ENCODE measurements around the gene SBF1. TPM values are rescaled to one million over a fixed set of nuclear protein-coding genes. Genes with fewer than 3 reads are reported as not detected.

SBF1 gene
- total and polyA plus RNA-seq, 4 donors = 8.3 to 37.6 (median 16.4) TPM

- peaks cover 11 to 27% (median 24%) of the 10 kb centered on the region in 4 donors for H3K4me1 ChIP-seq (ENCODE audit: control insufficient read depth in 4 of 4, insufficient read depth in 4 of 4, low read length in 3 of 4)
- no peaks in the 10 kb centered on the region for H3K27me3 ChIP-seq (ENCODE audit: control insufficient read depth in 4 of 4, insufficient read depth in 4 of 4, low read length in 3 of 4)
- H3K9me3 ChIP-seq (ENCODE audit: control insufficient read depth in 4 of 4, low read length in 3 of 4) = no peaks in the 10 kb centered on the region
- H3K4me3 ChIP-seq (ENCODE audit: low read depth in 1 of 3, low read length in 3 of 3) = peak within 1 kb of the TSS; percentile 87 to 97 (median 89)
- WGBS = under 1% methylated on average over 62 of the region's 62 CpGs
- peak within 1 kb of the TSS; percentile 86 to 99 for H3K9ac ChIP-seq (ENCODE audit: low read depth in 1 of 2, low read length in 2 of 2)
- TF ChIP-seq MAX (IDR thresholded peaks at IDR 0.05) (no peak), RAD21 (IDR thresholded peaks at IDR 0.05) (no peak), FOXA2 (IDR thresholded peaks at IDR 0.05) (no peak), FOXA1 (IDR thresholded peaks at IDR 0.05) (no peak), RXRA (IDR thresholded peaks at IDR 0.05) (no peak), JUND (IDR thresholded peaks at IDR 0.05) (no peak), YY1 (IDR thresholded peaks at IDR 0.05) (no peak)
- peaks cover 0 to 19% (median 7%) of the 10 kb centered on the region in 4 donors for H3K36me3 ChIP-seq (ENCODE audit: control insufficient read depth in 4 of 4, insufficient read depth in 3 of 4, low read depth in 1 of 4, low read length in 3 of 4)
- H3K27ac ChIP-seq (ENCODE audit: low read depth in 1 of 2, low read length in 2 of 2) = peak within 1 kb of the TSS; percentile 86 to 90
- DNase-seq (ENCODE audit: low spot score) = peak; percentile 100
Measured at GRCh38 chr22:50507421-50507990, 32.7 kb upstream of the SBF1 start, which contains the start of gene LMF2. TSS of gene LMF2 (minus strand) at chr22:50507702. CDS start at chr22:50507675, 27 bp downstream.

GRCh38 chr22:50506611-50507420 is 32.0 kb upstream of the SBF1 start:
- Histone ChIP-seq H3K9ac (ENCODE audit: low read depth in 1 of 2, low read length in 2 of 2) (peak overlapping the region; percentile 45 to 99), H3K4me1 (ENCODE audit: control insufficient read depth in 4 of 4, insufficient read depth in 4 of 4, low read length in 3 of 4) (peaks cover 11 to 27% (median 24%) of the 10 kb centered on the region in 4 donors), H3K27me3 (ENCODE audit: control insufficient read depth in 4 of 4, insufficient read depth in 4 of 4, low read length in 3 of 4) (no peaks in the 10 kb centered on the region), H3K27ac (ENCODE audit: low read depth in 1 of 2, low read length in 2 of 2) (peak overlapping the region; percentile 42 to 67), H3K36me3 (ENCODE audit: control insufficient read depth in 4 of 4, insufficient read depth in 3 of 4, low read depth in 1 of 4, low read length in 3 of 4) (peaks cover 0 to 21% (median 7%) of the 10 kb centered on the region in 4 donors), H3K9me3 (ENCODE audit: control insufficient read depth in 4 of 4, low read length in 3 of 4) (no peaks in the 10 kb centered on the region), H3K4me3 (ENCODE audit: low read depth in 1 of 3, low read length in 3 of 3) (peak overlapping the region; percentile 86 to 89 (median 87))
- no peak for DNase-seq (ENCODE audit: low spot score)
- TF ChIP-seq FOXA1 (IDR thresholded peaks at IDR 0.05) = no peak
- no peak for TF ChIP-seq YY1 (IDR thresholded peaks at IDR 0.05)
- no peak for TF ChIP-seq TAF1 (conservative IDR thresholded peaks at IDR 0.05)
- no peak for TF ChIP-seq HNF4G (IDR thresholded peaks at IDR 0.05)
- no peak for TF ChIP-seq SP1 (IDR thresholded peaks at IDR 0.05)
- TF ChIP-seq REST (IDR thresholded peaks at IDR 0.05) = no peak
- no peak for TF ChIP-seq ZBTB33 (IDR thresholded peaks at IDR 0.05)
- no peak for TF ChIP-seq RXRA (IDR thresholded peaks at IDR 0.05)
- TF ChIP-seq GABPA (IDR thresholded peaks at IDR 0.05 in 1 of 2, conservative IDR thresholded peaks at IDR 0.05 in 1 of 2) = no peak
- no peak for TF ChIP-seq CTCF (IDR thresholded peaks at IDR 0.05; ENCODE audit: low read depth, low read length, missing input control)
- TF ChIP-seq ATF3 (IDR thresholded peaks at IDR 0.05) = no peak
- no peak for TF ChIP-seq HNF4A (conservative IDR thresholded peaks at IDR 0.05)
- TF ChIP-seq RAD21 (IDR thresholded peaks at IDR 0.05) = no peak
- no peak for TF ChIP-seq MAX (IDR thresholded peaks at IDR 0.05)
- no peak for TF ChIP-seq FOXA2 (IDR thresholded peaks at IDR 0.05)
- no peak for TF ChIP-seq JUND (IDR thresholded peaks at IDR 0.05)
- no peak for TF ChIP-seq NR2F2 (IDR thresholded peaks at IDR 0.05)
- 31% methylated on average over 21 of the region's 21 CpGs for WGBS
